Measurements from ENCODE around the gene TBC1D3.
"Not testable (repeated sequence)": the region's sequence is repeated elsewhere in the genome, so short reads cannot be mapped to it uniquely, and the experiment has no call there.

DNA sequence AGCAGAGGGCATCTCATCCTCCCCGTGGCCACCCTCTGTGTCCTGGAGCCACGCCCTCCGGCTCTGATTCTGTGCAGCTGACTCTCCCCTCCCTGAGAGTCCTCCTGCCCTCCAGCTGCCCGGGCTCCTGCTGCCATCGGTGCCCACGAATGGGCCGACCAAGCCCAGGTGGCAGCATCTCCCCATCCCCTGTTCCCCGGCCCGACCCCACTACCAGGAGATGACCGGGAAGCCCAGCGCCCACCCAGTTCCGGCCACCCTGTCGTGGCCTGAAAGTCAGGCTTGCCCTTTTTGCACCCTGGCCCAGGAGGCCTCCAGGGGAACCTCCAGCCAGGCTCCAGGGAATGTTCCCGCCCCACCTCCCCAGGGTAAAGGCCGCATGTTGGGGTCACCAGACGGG, 57.5 kb downstream of the TBC1D3 start:
- TF ChIP-seq, protein P1, sequence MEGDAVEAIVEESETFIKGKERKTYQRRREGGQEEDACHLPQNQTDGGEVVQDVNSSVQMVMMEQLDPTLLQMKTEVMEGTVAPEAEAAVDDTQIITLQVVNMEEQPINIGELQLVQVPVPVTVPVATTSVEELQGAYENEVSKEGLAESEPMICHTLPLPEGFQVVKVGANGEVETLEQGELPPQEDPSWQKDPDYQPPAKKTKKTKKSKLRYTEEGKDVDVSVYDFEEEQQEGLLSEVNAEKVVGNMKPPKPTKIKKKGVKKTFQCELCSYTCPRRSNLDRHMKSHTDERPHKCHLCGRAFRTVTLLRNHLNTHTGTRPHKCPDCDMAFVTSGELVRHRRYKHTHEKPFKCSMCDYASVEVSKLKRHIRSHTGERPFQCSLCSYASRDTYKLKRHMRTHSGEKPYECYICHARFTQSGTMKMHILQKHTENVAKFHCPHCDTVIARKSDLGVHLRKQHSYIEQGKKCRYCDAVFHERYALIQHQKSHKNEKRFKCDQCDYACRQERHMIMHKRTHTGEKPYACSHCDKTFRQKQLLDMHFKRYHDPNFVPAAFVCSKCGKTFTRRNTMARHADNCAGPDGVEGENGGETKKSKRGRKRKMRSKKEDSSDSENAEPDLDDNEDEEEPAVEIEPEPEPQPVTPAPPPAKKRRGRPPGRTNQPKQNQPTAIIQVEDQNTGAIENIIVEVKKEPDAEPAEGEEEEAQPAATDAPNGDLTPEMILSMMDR (IDR thresholded peaks at IDR 0.05; ENCODE audit: insufficient read depth, low read length, poor library complexity, severe bottlenecking) = not testable (repeated sequence)
- not testable (repeated sequence) for TF ChIP-seq EZH2phosphoT487 (conservative IDR thresholded peaks at IDR 0.05; ENCODE audit: low read length)
